ENCODE data around the gene ANKRD66.

DNA sequence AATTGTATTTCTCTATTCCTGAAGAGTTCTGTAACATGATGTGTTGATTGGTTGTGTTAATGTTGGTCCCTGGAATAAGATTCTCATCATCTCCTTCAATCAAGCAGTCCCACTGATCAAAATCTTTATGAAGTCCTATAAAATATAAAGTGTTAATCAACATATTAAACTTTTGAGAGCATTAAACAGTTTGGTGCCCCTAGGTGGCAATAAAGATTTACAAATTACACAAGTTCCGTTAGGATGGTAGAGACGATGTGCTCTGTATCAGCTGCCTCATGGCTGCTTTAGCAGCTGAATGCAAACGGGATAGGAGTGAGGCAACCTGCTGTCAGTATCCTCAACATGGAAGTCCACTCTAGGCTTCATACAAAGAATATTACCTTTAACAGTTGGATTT is 42.2 kb upstream of the ANKRD66 start:
- no peak for TF ChIP-seq EZH2phosphoT487 (IDR thresholded peaks at IDR 0.05; ENCODE audit: borderline replicate concordance)
- no peak for TF ChIP-seq POLR2A (IDR thresholded peaks at IDR 0.05; ENCODE audit: borderline replicate concordance, extremely low read depth, insufficient read depth, insufficient read length)
- TF ChIP-seq, protein P1, sequence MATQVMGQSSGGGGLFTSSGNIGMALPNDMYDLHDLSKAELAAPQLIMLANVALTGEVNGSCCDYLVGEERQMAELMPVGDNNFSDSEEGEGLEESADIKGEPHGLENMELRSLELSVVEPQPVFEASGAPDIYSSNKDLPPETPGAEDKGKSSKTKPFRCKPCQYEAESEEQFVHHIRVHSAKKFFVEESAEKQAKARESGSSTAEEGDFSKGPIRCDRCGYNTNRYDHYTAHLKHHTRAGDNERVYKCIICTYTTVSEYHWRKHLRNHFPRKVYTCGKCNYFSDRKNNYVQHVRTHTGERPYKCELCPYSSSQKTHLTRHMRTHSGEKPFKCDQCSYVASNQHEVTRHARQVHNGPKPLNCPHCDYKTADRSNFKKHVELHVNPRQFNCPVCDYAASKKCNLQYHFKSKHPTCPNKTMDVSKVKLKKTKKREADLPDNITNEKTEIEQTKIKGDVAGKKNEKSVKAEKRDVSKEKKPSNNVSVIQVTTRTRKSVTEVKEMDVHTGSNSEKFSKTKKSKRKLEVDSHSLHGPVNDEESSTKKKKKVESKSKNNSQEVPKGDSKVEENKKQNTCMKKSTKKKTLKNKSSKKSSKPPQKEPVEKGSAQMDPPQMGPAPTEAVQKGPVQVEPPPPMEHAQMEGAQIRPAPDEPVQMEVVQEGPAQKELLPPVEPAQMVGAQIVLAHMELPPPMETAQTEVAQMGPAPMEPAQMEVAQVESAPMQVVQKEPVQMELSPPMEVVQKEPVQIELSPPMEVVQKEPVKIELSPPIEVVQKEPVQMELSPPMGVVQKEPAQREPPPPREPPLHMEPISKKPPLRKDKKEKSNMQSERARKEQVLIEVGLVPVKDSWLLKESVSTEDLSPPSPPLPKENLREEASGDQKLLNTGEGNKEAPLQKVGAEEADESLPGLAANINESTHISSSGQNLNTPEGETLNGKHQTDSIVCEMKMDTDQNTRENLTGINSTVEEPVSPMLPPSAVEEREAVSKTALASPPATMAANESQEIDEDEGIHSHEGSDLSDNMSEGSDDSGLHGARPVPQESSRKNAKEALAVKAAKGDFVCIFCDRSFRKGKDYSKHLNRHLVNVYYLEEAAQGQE (IDR thresholded peaks at IDR 0.05; ENCODE audit: low read depth): no peak
- TF ChIP-seq, protein P2, sequence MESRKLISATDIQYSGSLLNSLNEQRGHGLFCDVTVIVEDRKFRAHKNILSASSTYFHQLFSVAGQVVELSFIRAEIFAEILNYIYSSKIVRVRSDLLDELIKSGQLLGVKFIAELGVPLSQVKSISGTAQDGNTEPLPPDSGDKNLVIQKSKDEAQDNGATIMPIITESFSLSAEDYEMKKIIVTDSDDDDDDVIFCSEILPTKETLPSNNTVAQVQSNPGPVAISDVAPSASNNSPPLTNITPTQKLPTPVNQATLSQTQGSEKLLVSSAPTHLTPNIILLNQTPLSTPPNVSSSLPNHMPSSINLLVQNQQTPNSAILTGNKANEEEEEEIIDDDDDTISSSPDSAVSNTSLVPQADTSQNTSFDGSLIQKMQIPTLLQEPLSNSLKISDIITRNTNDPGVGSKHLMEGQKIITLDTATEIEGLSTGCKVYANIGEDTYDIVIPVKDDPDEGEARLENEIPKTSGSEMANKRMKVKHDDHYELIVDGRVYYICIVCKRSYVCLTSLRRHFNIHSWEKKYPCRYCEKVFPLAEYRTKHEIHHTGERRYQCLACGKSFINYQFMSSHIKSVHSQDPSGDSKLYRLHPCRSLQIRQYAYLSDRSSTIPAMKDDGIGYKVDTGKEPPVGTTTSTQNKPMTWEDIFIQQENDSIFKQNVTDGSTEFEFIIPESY (IDR thresholded peaks at IDR 0.05; ENCODE audit: extremely low read depth, insufficient replicate concordance, low read length): no peak
- TF ChIP-seq, protein P3, sequence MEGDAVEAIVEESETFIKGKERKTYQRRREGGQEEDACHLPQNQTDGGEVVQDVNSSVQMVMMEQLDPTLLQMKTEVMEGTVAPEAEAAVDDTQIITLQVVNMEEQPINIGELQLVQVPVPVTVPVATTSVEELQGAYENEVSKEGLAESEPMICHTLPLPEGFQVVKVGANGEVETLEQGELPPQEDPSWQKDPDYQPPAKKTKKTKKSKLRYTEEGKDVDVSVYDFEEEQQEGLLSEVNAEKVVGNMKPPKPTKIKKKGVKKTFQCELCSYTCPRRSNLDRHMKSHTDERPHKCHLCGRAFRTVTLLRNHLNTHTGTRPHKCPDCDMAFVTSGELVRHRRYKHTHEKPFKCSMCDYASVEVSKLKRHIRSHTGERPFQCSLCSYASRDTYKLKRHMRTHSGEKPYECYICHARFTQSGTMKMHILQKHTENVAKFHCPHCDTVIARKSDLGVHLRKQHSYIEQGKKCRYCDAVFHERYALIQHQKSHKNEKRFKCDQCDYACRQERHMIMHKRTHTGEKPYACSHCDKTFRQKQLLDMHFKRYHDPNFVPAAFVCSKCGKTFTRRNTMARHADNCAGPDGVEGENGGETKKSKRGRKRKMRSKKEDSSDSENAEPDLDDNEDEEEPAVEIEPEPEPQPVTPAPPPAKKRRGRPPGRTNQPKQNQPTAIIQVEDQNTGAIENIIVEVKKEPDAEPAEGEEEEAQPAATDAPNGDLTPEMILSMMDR (IDR thresholded peaks at IDR 0.05 in 2 of 3, conservative IDR thresholded peaks at IDR 0.05 in 1 of 3; ENCODE audit: borderline replicate concordance in 1 of 3, insufficient read depth in 1 of 3, low read depth in 2 of 3, low read length in 2 of 3): peak in 2 of 3 experiments; percentile 38 to 61; a peak in 3 of 6 replicates
- no peak for TF ChIP-seq CEBPB (IDR thresholded peaks at IDR 0.05; ENCODE audit: low read depth)
- TF ChIP-seq JUND (IDR thresholded peaks at IDR 0.05): no peak
- TF ChIP-seq MAX (IDR thresholded peaks at IDR 0.05): peak; percentile 36; the same call in 1 of the 2 replicates
- no peak for TF ChIP-seq POLR2AphosphoS5 (IDR thresholded peaks at IDR 0.05; ENCODE audit: low read depth, low read length)
- no peak for TF ChIP-seq ZNF274 (IDR thresholded peaks at IDR 0.05; ENCODE audit: low read depth, low read length)
- TF ChIP-seq RAD21 (IDR thresholded peaks at IDR 0.05; ENCODE audit: low read depth): peak; percentile 75
- no peak for TF ChIP-seq EZH2 (IDR thresholded peaks at IDR 0.05)
- TF ChIP-seq TCF7L2 (IDR thresholded peaks at IDR 0.05; ENCODE audit: borderline replicate concordance, extremely low read depth, insufficient read depth, insufficient read length): no peak
